Mucosa of descending colon (tissue), 3 donors: ENCODE data around the gene FLNB. TPM values are rescaled to one million over a fixed set of nuclear protein-coding genes. Genes with fewer than 3 reads are reported as not detected.
A peak's percentile ranks its signal among the peaks of the same experiment; 100 is the strongest.

Source experiments
- ATAC-seq: fragments of 200-7000 bp; cut with Tn5 transposase; one replicate; pipeline ENCODE4 v1.9.1; 2020; ENCODE audit warnings: mild to moderate bottlenecking, moderate library complexity
- DNase-seq, 3 donors: peaks; one replicate each; pipeline ENCODE4 v3.0.0-alpha.2; 2020
- H3K36me3 ChIP-seq: fragments of 200-600 bp; one replicate; pipeline ENCODE4 v1.8.0; 2021; ENCODE audit warnings: low read depth, mild to moderate bottlenecking
- H3K4me1 ChIP-seq: fragments of 200-600 bp; one replicate; pipeline ENCODE4 v1.8.0; 2021; ENCODE audit warnings: low read depth, mild to moderate bottlenecking
- H3K4me3 ChIP-seq: fragments of 200-600 bp; one replicate; pipeline ENCODE4 v1.8.0; 2021; ENCODE audit warnings: mild to moderate bottlenecking
- H3K9me3 ChIP-seq: fragments of 200-600 bp; one replicate; pipeline ENCODE4 v1.8.0; 2021; ENCODE audit warnings: mild to moderate bottlenecking
- CTCF ChIP-seq: fragments of 200-600 bp; IDR thresholded peaks from one replicate; pipeline ENCODE4 v1.8.0; 2022; ENCODE audit warnings: antibody characterized with exemption, mild to moderate bottlenecking
- intact Hi-C, 2 donors: fragments of 100-400 bp; cut with DNase I in 1 of 2; cut with micrococcal nuclease in 1 of 2; formaldehyde crosslinking; loops; one replicate each; pipeline versions ENCODE4 v1.11.0 to v1.11.1; 2022; cut with DNase I, micrococcal nuclease
- total RNA-seq, 3 donors: library from RNA; stranded (reverse); fragmentation: NEBNext Ultra II Directional in 2 of 3; extraction: Animal tissue kit (Norgen Biotek cat#: 25700) in 2 of 3; gene quantifications; one replicate each; pipeline versions ENCODE4 v1.2.1 to v1.2.4, GENCODE V29; 2021 to 2023
- donor health status: DM: no; HTN: no; CAD: no; lungs with moderate emphysema.
- donor health status: DM: no; HTN: no; CAD: no.
- donor health status: DM: no; HTN: yes; CAD: no.

FLNB gene
- total RNA-seq, 3 donors from 2014 or later, result 256 to 555 (median 357) TPM

- no peak for DNase-seq
- Histone ChIP-seq H3K4me3 (no peak overlapping the region), H3K36me3 (no peaks in the 10 kb centered on the region), H3K9me3 (no peaks in the 10 kb centered on the region), H3K4me1 (peaks cover 6% of the 10 kb centered on the region)
- TF ChIP-seq CTCF, result no peak
- ATAC-seq, result no peak
- intact Hi-C loops, result loop anchor here in 1 of 2 donors (10.0 kb wide), 1 partner anchor 159 kb away; no protein-coding TSS in a partner anchor
Measured at GRCh38 chr3:58005669-58006068, 2.6 kb upstream of the FLNB start.

GRCh38 chr3:58006661-58007060 lies 1.6 kb upstream of the FLNB start:
- intact Hi-C loops, result loop anchor here in 1 of 2 donors (10.0 kb wide), 1 partner anchor 158 kb away; no protein-coding TSS in a partner anchor
- no peak for DNase-seq

GRCh38 chr3:58009026-58009748 lies 965 bp downstream of the FLNB start:
- intact Hi-C loops, result loop anchor here in 1 of 2 donors (10.0 kb wide), 1 partner anchor 156 kb away; no protein-coding TSS in a partner anchor
- peak overlapping the region; percentile 93 for H3K4me3 ChIP-seq
- DNase-seq (peak; percentile 77 to 85 (median 83)), ATAC-seq (peak; percentile 58)
- TF ChIP-seq CTCF, result no peak
- H3K36me3 ChIP-seq, result no peaks in the 10 kb centered on the region
- H3K4me1 ChIP-seq, result peaks cover 38% of the 10 kb centered on the region
- no peaks in the 10 kb centered on the region for H3K9me3 ChIP-seq

More at GRCh38 chr3:58006661-58007060, 1.6 kb upstream of the FLNB start:
- no peak for TF ChIP-seq CTCF
- no peak for ATAC-seq
- no peaks in the 10 kb centered on the region for H3K36me3 ChIP-seq
- no peak overlapping the region for H3K4me3 ChIP-seq
- H3K9me3 ChIP-seq, result no peaks in the 10 kb centered on the region
- H3K4me1 ChIP-seq, result peaks cover 16% of the 10 kb centered on the region

- no peaks in the 10 kb centered on the region for H3K9me3 ChIP-seq
- intact Hi-C loops, result loop anchor here in 1 of 2 donors (10.0 kb wide), 1 partner anchor 155 kb away; no protein-coding TSS in a partner anchor
- ATAC-seq (peak; percentile 75), DNase-seq (peak; percentile 89 to 92 (median 90))
- no peak for TF ChIP-seq CTCF
- H3K4me3 ChIP-seq, result peak overlapping the region; percentile 93
- H3K4me1 ChIP-seq, result peaks cover 45% of the 10 kb centered on the region
- no peaks in the 10 kb centered on the region for H3K36me3 ChIP-seq
Measured at GRCh38 chr3:58009749-58010535, 1.7 kb downstream of the FLNB start.

- peak in 1 of 3 donors; percentile 36 for DNase-seq
- TF ChIP-seq CTCF, result no peak
- intact Hi-C loops, result no loop called here
- no peak for ATAC-seq
- Histone ChIP-seq H3K4me1 (peaks cover 49% of the 10 kb centered on the region), H3K9me3 (no peaks in the 10 kb centered on the region), H3K4me3 (no peak overlapping the region), H3K36me3 (no peaks in the 10 kb centered on the region)
Measured at GRCh38 chr3:58010562-58010961, 2.3 kb downstream of the FLNB start.
